ENCODE results near the gene VSIG10L. TPM values are rescaled to one million over a fixed set of nuclear protein-coding genes. Genes with fewer than 3 reads are reported as not detected.

Gene VSIG10L
- total RNA-seq, 4 donors from 2014 or later, result 0.21 to 0.56 (median 0.28) TPM

DNA sequence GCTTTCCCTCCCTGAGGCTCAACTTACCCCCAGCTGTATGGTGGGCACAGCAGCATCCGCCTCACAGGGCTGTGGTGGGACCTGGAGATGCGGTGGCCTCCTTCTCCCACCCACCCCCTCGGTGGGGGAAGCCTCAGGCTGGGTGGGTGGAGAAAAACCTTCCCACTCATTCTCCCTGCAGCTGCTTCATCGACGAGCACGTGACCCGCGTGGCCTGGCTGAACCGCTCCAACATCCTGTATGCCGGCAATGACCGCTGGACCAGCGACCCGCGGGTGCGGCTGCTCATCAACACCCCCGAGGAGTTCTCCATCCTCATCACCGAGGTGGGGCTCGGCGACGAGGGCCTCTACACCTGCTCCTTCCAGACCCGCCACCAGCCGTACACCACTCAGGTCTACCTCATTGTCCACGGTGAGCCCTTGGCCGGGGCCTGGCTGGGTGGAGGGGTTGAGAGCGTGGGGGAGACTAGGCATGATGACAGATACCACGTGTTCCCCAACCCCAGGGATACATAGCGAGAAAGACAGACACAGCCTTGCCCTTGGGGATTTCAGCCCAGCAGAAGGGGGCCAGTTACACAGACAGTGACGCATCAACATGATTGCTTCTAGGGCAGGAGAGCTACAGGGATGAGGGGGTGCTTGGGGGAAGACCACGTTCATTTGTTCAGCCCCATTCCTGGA, 18.3 kb downstream of the VSIG10L start:
- intact Hi-C loops (cut with DNase I), result no loop called here
- DNase-seq, result no peak
- Histone ChIP-seq H3K36me3 (no peaks in the 10 kb centered on the region), H3K4me1 (peaks cover 0 to 11% of the 10 kb centered on the region in 2 donors), H3K9me3 (no peaks in the 10 kb centered on the region), H3K27ac (no peak overlapping the region), H3K4me3 (replicated peaks in 1 of 3) (no peak overlapping the region), H3K27me3 (peaks cover 6% of the 10 kb centered on the region)
- 75 to 84% methylated on average over 29 of the region's 29 CpGs for WGBS, 2 donors
- TF ChIP-seq, protein P1, sequence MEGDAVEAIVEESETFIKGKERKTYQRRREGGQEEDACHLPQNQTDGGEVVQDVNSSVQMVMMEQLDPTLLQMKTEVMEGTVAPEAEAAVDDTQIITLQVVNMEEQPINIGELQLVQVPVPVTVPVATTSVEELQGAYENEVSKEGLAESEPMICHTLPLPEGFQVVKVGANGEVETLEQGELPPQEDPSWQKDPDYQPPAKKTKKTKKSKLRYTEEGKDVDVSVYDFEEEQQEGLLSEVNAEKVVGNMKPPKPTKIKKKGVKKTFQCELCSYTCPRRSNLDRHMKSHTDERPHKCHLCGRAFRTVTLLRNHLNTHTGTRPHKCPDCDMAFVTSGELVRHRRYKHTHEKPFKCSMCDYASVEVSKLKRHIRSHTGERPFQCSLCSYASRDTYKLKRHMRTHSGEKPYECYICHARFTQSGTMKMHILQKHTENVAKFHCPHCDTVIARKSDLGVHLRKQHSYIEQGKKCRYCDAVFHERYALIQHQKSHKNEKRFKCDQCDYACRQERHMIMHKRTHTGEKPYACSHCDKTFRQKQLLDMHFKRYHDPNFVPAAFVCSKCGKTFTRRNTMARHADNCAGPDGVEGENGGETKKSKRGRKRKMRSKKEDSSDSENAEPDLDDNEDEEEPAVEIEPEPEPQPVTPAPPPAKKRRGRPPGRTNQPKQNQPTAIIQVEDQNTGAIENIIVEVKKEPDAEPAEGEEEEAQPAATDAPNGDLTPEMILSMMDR (IDR thresholded peaks at IDR 0.05), result no peak
- TF ChIP-seq POLR2A (IDR thresholded peaks at IDR 0.05), result no peak

DNA sequence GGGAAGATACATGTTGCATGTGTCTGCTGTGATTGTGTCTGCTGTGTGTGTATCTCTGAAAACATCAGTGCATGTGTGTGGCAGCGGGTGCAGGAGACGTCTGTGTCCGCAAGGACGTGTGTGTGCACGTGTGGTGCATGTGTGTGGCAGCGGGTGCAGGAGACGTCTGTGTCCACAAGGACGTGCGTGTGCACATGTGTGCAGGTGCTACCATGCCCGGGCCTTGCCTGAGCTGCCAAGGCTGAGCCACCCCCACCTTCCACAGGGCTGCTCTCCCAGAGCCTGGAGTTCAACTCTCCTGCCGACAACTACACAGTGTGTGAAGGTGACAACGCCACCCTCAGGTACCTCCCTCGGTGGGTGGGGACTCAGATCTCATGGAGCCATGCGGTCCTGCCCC, 20.1 kb downstream of the VSIG10L start:
- Histone ChIP-seq H3K36me3 (no peaks in the 10 kb centered on the region), H3K27me3 (no peaks in the 10 kb centered on the region), H3K4me3 (replicated peaks in 1 of 3) (no peak overlapping the region), H3K4me1 (peaks cover 0 to 2% of the 10 kb centered on the region in 2 donors), H3K27ac (no peak overlapping the region), H3K9me3 (no peaks in the 10 kb centered on the region)
- no peak for TF ChIP-seq POLR2A (IDR thresholded peaks at IDR 0.05)
- TF ChIP-seq, protein P1 (IDR thresholded peaks at IDR 0.05), result no peak
- WGBS, 2 donors, result 71 to 74% methylated on average over 13 of the region's 14 CpGs
- intact Hi-C loops (cut with DNase I), result no loop called here
- no peak for DNase-seq

DNA sequence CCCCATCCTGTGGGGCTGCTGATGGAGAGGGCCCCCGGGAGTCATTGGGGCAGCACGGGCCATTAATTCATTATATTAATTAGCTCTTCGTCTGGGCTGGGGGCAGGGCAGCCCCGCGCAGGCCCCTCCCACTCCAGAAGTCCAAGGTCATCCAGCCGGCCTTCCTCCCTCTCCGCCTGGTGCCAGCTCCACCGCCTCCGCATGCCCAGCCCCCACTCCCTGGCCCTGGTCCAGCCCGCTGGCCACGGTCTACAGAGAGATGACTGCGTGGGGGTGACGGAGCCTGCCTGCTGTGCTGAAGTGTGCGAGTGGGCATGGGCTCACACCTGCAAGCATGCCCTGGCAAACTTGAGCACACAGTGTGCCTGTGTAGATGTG, 21.7 kb downstream of the VSIG10L start:
- Histone ChIP-seq H3K4me1 (no peaks in the 10 kb centered on the region), H3K27ac (no peak overlapping the region), H3K36me3 (no peaks in the 10 kb centered on the region), H3K4me3 (replicated peaks in 1 of 3) (no peak overlapping the region), H3K27me3 (no peaks in the 10 kb centered on the region), H3K9me3 (no peaks in the 10 kb centered on the region)
- TF ChIP-seq POLR2A (IDR thresholded peaks at IDR 0.05), result no peak
- TF ChIP-seq, protein P1 (IDR thresholded peaks at IDR 0.05), result no peak
- DNase-seq, result peak in 1 of 2 donors; percentile 6
- intact Hi-C loops (cut with DNase I), result no loop called here
- WGBS, 2 donors, result 20 to 28% methylated on average over 11 to 14 of the region's 14 CpGs

DNA sequence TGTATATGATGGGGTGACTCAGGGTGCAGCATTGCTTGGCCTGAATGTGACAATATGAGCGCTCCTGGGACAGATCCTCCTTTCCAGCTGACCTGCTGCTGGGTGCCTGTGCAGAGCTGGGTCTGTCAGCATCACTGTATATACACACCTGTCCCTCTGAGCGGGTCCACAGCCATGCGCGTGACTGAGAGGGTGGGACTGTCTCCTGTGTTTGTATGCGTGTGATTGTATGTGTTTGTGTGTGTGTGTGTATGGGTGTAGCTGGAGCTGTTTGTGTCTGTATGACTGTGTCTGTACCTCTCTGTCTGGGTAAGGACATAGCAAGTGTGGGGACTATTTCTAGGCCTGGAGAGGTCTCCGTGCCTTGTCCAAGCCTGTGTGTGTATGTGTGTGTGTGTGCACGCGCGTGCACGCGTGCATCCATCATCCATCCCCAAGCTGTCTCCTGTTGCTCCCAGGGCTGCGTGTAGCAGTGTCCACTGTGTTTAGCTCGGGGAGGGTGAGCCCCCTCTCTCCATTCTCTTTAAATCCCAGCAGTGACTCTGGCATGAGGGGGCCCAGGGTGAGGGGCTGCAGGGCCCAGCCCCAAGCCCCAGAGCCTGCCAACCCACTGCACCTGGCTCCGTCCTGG, 22.2 kb downstream of the VSIG10L start:
- 74 to 80% methylated on average over 12 to 14 of the region's 14 CpGs for WGBS, 2 donors
- intact Hi-C loops (cut with DNase I), result no loop called here
- Histone ChIP-seq H3K9me3 (no peaks in the 10 kb centered on the region), H3K27me3 (no peaks in the 10 kb centered on the region), H3K36me3 (no peaks in the 10 kb centered on the region), H3K4me1 (no peaks in the 10 kb centered on the region), H3K27ac (no peak overlapping the region), H3K4me3 (replicated peaks in 1 of 3) (no peak overlapping the region)
- no peak for TF ChIP-seq POLR2A (IDR thresholded peaks at IDR 0.05)
- TF ChIP-seq, protein P1 (IDR thresholded peaks at IDR 0.05), result no peak
- DNase-seq, result no peak
